Activated CD4-positive, alpha-beta T cell treated with anti-CD3 and anti-CD28 coated beads, Interleukin-2, amount 50 U/mL, for 24 hours (primary cell): ENCODE results near the gene OBP2A.

Source experiments
- DNase-seq, 2 donors: peaks; one replicate each; pipeline ENCODE4 v3.0.0-alpha.2; 2020; ENCODE audit warnings: low read depth in 1 of 2, low spot score in 1 of 2

Gene OBP2A

GRCh38 chr9:135551031-135551430 lies 5.1 kb downstream of the OBP2A start:
- DNase-seq, result no peak

GRCh38 chr9:135551456-135551855 lies 5.5 kb downstream of the OBP2A start:
- no peak for DNase-seq

- no peak for DNase-seq
These were observed 6.2 kb downstream of the OBP2A start for GRCh38 chr9:135552021-135552697.

GRCh38 chr9:135552698-135553171 lies 6.8 kb downstream of the OBP2A start:
- DNase-seq, result no peak

- DNase-seq, result no peak
These were observed 8.8 kb downstream of the OBP2A start for GRCh38 chr9:135554718-135555117.

- no peak for DNase-seq
These were observed 9.3 kb downstream of the OBP2A start for GRCh38 chr9:135555203-135555602.

- DNase-seq, result no peak
These were observed 10.0 kb downstream of the OBP2A start for GRCh38 chr9:135555910-135556309.

GRCh38 chr9:135559606-135560005 lies 13.7 kb downstream of the OBP2A start:
- no peak for DNase-seq

- no peak for DNase-seq
These were observed 15.7 kb downstream of the OBP2A start, which contains the start of gene PAEP for GRCh38 chr9:135561391-135562234. Gene PAEP, plus strand, starts transcription at chr9:135561756.

GRCh38 chr9:135562235-135562745 lies 16.4 kb downstream of the OBP2A start:
- no peak for DNase-seq

GRCh38 chr9:135563039-135563476 lies 17.1 kb downstream of the OBP2A start:
- DNase-seq, result no peak

- no peak for DNase-seq
These were observed 17.9 kb downstream of the OBP2A start for GRCh38 chr9:135563858-135564257.

GRCh38 chr9:135565141-135565628 lies 19.3 kb downstream of the OBP2A start:
- DNase-seq, result no peak

GRCh38 chr9:135565636-135566035 lies 19.7 kb downstream of the OBP2A start:
- DNase-seq, result no peak

- no peak for DNase-seq
These were observed 20.6 kb downstream of the OBP2A start for GRCh38 chr9:135566552-135566951.

GRCh38 chr9:135567311-135567710 lies 21.4 kb downstream of the OBP2A start:
- DNase-seq, result no peak

GRCh38 chr9:135568026-135568425 lies 22.1 kb downstream of the OBP2A start:
- no peak for DNase-seq

GRCh38 chr9:135570456-135570855 lies 24.5 kb downstream of the OBP2A start:
- DNase-seq, result no peak

- no peak for DNase-seq
These were observed 26.3 kb downstream of the OBP2A start for GRCh38 chr9:135572233-135572632.

GRCh38 chr9:135573124-135573523 lies 27.2 kb downstream of the OBP2A start:
- DNase-seq, result no peak

- DNase-seq, result no peak
These were observed 28.4 kb downstream of the OBP2A start for GRCh38 chr9:135574331-135574730.

GRCh38 chr9:135574943-135575342 lies 29.0 kb downstream of the OBP2A start:
- DNase-seq, result no peak
